ENCODE results near the gene SLC25A39. TPM values are rescaled to one million over a fixed set of nuclear protein-coding genes. Genes with fewer than 3 reads are reported as not detected.

SLC25A39 gene
- total and polyA plus RNA-seq, 2 of the 13 experiments (the other 11 are each of a cell fraction or from before 2014, with no cell fraction given), result 144 to 151 TPM

DNA sequence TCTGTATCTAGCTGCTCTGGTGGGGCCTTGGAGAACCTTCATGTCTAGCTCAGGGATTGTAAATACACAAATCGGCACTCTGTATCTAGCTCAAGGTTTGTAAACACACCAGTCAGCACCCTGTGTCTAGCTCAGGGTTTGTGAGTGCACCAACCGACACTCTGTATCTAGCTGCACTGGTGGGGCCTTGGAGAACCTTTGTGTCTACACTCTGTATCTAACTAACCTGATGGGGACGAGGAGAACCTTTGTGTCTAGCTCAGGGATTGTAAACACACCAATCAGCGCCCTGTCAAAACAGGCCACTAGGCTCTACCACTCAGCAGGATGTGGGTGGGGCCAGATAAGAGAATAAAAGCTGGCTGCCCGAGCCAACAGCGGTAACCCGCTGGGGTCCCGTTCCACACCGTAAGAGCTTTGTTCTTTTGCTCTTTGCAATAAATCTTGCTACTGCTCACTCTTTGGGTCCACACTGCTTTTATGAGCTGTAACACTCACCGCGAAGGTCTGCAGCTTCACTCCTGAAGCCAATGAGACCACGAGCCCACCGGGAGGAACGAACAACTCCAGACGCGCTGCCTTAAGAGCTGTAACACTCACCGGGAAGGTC, 44.9 kb upstream of the SLC25A39 start (continued):
- TF ChIP-seq, protein P1, sequence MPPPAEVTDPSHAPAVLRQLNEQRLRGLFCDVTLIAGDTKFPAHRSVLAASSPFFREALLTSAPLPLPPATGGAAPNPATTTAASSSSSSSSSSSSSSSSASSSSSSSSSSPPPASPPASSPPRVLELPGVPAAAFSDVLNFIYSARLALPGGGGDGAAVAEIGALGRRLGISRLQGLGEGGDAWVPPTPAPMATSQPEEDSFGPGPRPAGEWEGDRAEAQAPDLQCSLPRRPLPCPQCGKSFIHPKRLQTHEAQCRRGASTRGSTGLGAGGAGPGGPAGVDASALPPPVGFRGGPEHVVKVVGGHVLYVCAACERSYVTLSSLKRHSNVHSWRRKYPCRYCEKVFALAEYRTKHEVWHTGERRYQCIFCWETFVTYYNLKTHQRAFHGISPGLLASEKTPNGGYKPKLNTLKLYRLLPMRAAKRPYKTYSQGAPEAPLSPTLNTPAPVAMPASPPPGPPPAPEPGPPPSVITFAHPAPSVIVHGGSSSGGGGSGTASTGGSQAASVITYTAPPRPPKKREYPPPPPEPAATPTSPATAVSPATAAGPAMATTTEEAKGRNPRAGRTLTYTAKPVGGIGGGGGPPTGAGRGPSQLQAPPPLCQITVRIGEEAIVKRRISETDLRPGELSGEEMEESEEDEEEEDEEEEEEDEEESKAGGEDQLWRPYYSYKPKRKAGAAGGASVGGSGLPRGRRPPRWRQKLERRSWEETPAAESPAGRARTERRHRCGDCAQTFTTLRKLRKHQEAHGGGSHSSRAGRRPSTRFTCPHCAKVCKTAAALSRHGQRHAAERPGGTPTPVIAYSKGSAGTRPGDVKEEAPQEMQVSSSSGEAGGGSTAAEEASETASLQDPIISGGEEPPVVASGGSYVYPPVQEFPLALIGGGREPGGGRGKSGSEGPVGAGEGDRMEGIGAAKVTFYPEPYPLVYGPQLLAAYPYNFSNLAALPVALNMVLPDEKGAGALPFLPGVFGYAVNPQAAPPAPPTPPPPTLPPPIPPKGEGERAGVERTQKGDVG (CRISPR knock-in tag; IDR thresholded peaks at IDR 0.05; ENCODE audit: borderline replicate concordance), result peak; percentile 53; the same call in 1 of the 2 replicates
- TF ChIP-seq MED1 (CRISPR knock-in tag; IDR thresholded peaks at IDR 0.05), result peak; percentile 73
- 0 out of 2 replicates have a peak, but pooled peaks have one; percentile 25 for TF ChIP-seq MIER2 (CRISPR knock-in tag; IDR thresholded peaks at IDR 0.05)
- peak; percentile 74; the same call in 1 of the 2 replicates for TF ChIP-seq ZSCAN25 (CRISPR knock-in tag; IDR thresholded peaks at IDR 0.05)
- peak; percentile 88 for TF ChIP-seq ZNF605 (CRISPR knock-in tag; IDR thresholded peaks at IDR 0.05)
- peak in 1 of 2 experiments; percentile 61; a peak in 1 of 4 replicates for TF ChIP-seq KLF16 (CRISPR knock-in tag; IDR thresholded peaks at IDR 0.05)
- TF ChIP-seq POLR2G (IDR thresholded peaks at IDR 0.05; ENCODE audit: low read depth, low read length), result peak; percentile 70
- peak; percentile 78 for TF ChIP-seq ZFX (CRISPR knock-in tag; IDR thresholded peaks at IDR 0.05; ENCODE audit: low read depth)
- peak; percentile 30; the same call in 1 of the 2 replicates for TF ChIP-seq ZNF264 (CRISPR knock-in tag; IDR thresholded peaks at IDR 0.05)
- TF ChIP-seq ZNF350 (CRISPR knock-in tag; IDR thresholded peaks at IDR 0.05; ENCODE audit: borderline replicate concordance, low read depth), result peak; percentile 54
- TF ChIP-seq, protein P2, sequence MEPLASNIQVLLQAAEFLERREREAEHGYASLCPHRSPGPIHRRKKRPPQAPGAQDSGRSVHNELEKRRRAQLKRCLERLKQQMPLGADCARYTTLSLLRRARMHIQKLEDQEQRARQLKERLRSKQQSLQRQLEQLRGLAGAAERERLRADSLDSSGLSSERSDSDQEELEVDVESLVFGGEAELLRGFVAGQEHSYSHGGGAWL (CRISPR knock-in tag; IDR thresholded peaks at IDR 0.05), result 0 out of 2 replicates have a peak, but pooled peaks have one; percentile 5
- TF ChIP-seq, protein P3, sequence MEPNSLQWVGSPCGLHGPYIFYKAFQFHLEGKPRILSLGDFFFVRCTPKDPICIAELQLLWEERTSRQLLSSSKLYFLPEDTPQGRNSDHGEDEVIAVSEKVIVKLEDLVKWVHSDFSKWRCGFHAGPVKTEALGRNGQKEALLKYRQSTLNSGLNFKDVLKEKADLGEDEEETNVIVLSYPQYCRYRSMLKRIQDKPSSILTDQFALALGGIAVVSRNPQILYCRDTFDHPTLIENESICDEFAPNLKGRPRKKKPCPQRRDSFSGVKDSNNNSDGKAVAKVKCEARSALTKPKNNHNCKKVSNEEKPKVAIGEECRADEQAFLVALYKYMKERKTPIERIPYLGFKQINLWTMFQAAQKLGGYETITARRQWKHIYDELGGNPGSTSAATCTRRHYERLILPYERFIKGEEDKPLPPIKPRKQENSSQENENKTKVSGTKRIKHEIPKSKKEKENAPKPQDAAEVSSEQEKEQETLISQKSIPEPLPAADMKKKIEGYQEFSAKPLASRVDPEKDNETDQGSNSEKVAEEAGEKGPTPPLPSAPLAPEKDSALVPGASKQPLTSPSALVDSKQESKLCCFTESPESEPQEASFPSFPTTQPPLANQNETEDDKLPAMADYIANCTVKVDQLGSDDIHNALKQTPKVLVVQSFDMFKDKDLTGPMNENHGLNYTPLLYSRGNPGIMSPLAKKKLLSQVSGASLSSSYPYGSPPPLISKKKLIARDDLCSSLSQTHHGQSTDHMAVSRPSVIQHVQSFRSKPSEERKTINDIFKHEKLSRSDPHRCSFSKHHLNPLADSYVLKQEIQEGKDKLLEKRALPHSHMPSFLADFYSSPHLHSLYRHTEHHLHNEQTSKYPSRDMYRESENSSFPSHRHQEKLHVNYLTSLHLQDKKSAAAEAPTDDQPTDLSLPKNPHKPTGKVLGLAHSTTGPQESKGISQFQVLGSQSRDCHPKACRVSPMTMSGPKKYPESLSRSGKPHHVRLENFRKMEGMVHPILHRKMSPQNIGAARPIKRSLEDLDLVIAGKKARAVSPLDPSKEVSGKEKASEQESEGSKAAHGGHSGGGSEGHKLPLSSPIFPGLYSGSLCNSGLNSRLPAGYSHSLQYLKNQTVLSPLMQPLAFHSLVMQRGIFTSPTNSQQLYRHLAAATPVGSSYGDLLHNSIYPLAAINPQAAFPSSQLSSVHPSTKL (CRISPR knock-in tag; IDR thresholded peaks at IDR 0.05), result peak; percentile 8; the same call in 1 of the 2 replicates
- peak; percentile 57; the same call in 1 of the 2 replicates for TF ChIP-seq ZNF772 (CRISPR knock-in tag; IDR thresholded peaks at IDR 0.05)
- peak; percentile 82 to 88 for TF ChIP-seq POLR2A (IDR thresholded peaks at IDR 0.05; ENCODE audit: insufficient read depth in 1 of 2, low read depth in 2 of 2, low read length in 2 of 2)
- TF ChIP-seq, protein P4, sequence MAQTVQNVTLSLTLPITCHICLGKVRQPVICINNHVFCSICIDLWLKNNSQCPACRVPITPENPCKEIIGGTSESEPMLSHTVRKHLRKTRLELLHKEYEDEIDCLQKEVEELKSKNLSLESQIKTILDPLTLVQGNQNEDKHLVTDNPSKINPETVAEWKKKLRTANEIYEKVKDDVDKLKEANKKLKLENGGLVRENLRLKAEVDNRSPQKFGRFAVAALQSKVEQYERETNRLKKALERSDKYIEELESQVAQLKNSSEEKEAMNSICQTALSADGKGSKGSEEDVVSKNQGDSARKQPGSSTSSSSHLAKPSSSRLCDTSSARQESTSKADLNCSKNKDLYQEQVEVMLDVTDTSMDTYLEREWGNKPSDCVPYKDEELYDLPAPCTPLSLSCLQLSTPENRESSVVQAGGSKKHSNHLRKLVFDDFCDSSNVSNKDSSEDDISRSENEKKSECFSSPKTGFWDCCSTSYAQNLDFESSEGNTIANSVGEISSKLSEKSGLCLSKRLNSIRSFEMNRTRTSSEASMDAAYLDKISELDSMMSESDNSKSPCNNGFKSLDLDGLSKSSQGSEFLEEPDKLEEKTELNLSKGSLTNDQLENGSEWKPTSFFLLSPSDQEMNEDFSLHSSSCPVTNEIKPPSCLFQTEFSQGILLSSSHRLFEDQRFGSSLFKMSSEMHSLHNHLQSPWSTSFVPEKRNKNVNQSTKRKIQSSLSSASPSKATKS (CRISPR knock-in tag; IDR thresholded peaks at IDR 0.05), result peak; percentile 62; the same call in 1 of the 2 replicates
- 0 out of 2 replicates have a peak, but pooled peaks have one; percentile 47 for TF ChIP-seq ZNF136 (CRISPR knock-in tag; IDR thresholded peaks at IDR 0.05; ENCODE audit: low read depth)
- peak; percentile 36; the same call in 1 of the 2 replicates for TF ChIP-seq TOE1 (CRISPR knock-in tag; IDR thresholded peaks at IDR 0.05)
